ENCODE measurements around the gene ARHGAP6.

- TF ChIP-seq, protein P1, sequence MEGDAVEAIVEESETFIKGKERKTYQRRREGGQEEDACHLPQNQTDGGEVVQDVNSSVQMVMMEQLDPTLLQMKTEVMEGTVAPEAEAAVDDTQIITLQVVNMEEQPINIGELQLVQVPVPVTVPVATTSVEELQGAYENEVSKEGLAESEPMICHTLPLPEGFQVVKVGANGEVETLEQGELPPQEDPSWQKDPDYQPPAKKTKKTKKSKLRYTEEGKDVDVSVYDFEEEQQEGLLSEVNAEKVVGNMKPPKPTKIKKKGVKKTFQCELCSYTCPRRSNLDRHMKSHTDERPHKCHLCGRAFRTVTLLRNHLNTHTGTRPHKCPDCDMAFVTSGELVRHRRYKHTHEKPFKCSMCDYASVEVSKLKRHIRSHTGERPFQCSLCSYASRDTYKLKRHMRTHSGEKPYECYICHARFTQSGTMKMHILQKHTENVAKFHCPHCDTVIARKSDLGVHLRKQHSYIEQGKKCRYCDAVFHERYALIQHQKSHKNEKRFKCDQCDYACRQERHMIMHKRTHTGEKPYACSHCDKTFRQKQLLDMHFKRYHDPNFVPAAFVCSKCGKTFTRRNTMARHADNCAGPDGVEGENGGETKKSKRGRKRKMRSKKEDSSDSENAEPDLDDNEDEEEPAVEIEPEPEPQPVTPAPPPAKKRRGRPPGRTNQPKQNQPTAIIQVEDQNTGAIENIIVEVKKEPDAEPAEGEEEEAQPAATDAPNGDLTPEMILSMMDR (IDR thresholded peaks at IDR 0.05) = no peak
- TF ChIP-seq POLR2A (IDR thresholded peaks at IDR 0.05) = no peak
Observed at GRCh38 chrX:11187001-11187400, 478.7 kb downstream of the ARHGAP6 start.

Data from thyroid gland (tissue), 4 donors.